HepG2 (cell line): ENCODE results near the gene G6PD.
"Not testable (repeated sequence)": the region's sequence is repeated elsewhere in the genome, so short reads cannot be mapped to it uniquely, and the experiment has no call there.

Experiments
- ELF1 ChIP-seq: sonication (generic); formaldehyde crosslinking; IDR thresholded peaks from 2 replicates; pipeline ENCODE4 v1.4.0; 2020; ENCODE audit warnings: missing genetic modification reagents
- HMG20B ChIP-seq: conservative IDR thresholded peaks from 2 replicates; pipeline ENCODE4 v1.6.1; 2016; ENCODE audit warnings: missing genetic modification reagents, missing compliant biosample characterization
- HOXA7 ChIP-seq: sonication (generic); formaldehyde crosslinking; IDR thresholded peaks from 2 replicates; pipeline ENCODE4 v1.8.1; 2022; ENCODE audit warnings: mild to moderate bottlenecking, missing genetic modification reagents, moderate library complexity
- MAFK ChIP-seq, 2 experiments: IDR thresholded peaks in 1 of 2; conservative IDR thresholded peaks in 1 of 2; 2 replicates each; pipeline ENCODE4 v1.6.1; 2011; ENCODE audit warnings: improper control_type of control experiment in 2 of 2, low read length in 2 of 2
- POLR2A ChIP-seq, 2 experiments: IDR thresholded peaks; 2 replicates each; pipeline ENCODE4 v1.6.1; 2011; ENCODE audit warnings: low read depth in 2 of 2, low read length in 2 of 2, mild to moderate bottlenecking in 1 of 2, moderate library complexity in 1 of 2; ENCODE audit not compliant: insufficient read depth in 1 of 2
- POLR2AphosphoS2 ChIP-seq: IDR thresholded peaks from 2 replicates; pipeline ENCODE4 v1.6.1; 2011; ENCODE audit warnings: low read depth, low read length, improper control_type of control experiment
- REPIN1 ChIP-seq: sonication (generic); formaldehyde crosslinking; IDR thresholded peaks from 2 replicates; pipeline ENCODE4 v1.8.0; 2022; ENCODE audit warnings: missing genetic modification reagents, low read depth, mild to moderate bottlenecking, borderline replicate concordance
- STAG1 ChIP-seq: sonication (generic); formaldehyde crosslinking; IDR thresholded peaks from 2 replicates; pipeline ENCODE4 v1.4.0; 2020; ENCODE audit warnings: missing genetic modification reagents
- ZNF670 ChIP-seq: sonication (generic); formaldehyde crosslinking; IDR thresholded peaks from 2 replicates; pipeline ENCODE4 v1.8.0; 2022; ENCODE audit warnings: mild to moderate bottlenecking, missing genetic modification reagents, borderline replicate concordance
- ZNF891 ChIP-seq: sonication (generic); formaldehyde crosslinking; IDR thresholded peaks from 2 replicates; pipeline ENCODE4 v1.5.0; 2020; ENCODE audit warnings: mild to moderate bottlenecking, missing genetic modification reagents
- TF ChIP-seq, protein P1 (sequence below): sonication (generic); formaldehyde crosslinking; IDR thresholded peaks from 2 replicates; pipeline ENCODE4 v1.5.0; 2020; ENCODE audit warnings: mild to moderate bottlenecking, missing genetic modification reagents, moderate library complexity
- TF ChIP-seq, protein P2 (sequence below): IDR thresholded peaks from 2 replicates; pipeline ENCODE4 v1.6.1; 2012; ENCODE audit warnings: low read length, improper control_type of control experiment
- TF ChIP-seq, protein P3 (sequence below): sonication (generic); formaldehyde crosslinking; IDR thresholded peaks from 2 replicates; pipeline ENCODE4 v1.5.0; 2020; ENCODE audit warnings: missing genetic modification reagents

DNA sequence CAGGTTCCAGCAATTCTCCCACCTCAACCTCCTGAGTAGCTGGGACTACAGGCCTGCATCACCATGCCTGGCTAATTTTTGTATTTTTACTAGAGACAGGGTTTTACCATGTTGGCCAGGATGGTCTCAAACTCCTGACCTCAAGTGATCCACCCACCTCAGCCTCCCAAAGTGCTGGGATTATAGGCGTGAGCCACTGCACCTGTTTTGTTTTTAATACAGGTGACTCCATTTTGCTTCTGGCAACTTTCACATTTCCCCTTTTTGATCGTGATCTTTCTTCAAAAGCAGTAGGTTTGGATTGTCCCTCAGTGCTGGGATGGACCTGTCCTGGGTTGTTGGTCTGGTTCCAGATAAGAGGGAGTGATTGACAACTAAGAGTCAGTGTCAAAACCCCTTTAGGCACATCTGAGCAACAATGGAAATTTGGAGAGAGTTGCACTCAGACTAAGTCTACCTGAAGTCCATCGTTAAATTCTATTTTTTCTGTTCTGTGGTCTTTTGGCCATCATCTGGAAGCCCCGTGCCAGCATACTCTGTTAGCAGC is 50.0 kb downstream of the G6PD start:
- TF ChIP-seq ELF1; POLR2A (IDR thresholded peaks at IDR 0.05; ENCODE audit: insufficient read depth in 1 of 2, low read depth in 2 of 2, low read length in 2 of 2); MAFK (conservative IDR thresholded peaks at IDR 0.05 in 1 of 2, IDR thresholded peaks at IDR 0.05 in 1 of 2; ENCODE audit: low read length in 2 of 2); HOXA7 (CRISPR knock-in tag); ZNF891 (CRISPR knock-in tag); HMG20B (CRISPR knock-in tag); POLR2AphosphoS2; ZNF670; REPIN1 (CRISPR knock-in tag); STAG1 (CRISPR knock-in tag): not testable (repeated sequence)
- TF ChIP-seq, protein P1, sequence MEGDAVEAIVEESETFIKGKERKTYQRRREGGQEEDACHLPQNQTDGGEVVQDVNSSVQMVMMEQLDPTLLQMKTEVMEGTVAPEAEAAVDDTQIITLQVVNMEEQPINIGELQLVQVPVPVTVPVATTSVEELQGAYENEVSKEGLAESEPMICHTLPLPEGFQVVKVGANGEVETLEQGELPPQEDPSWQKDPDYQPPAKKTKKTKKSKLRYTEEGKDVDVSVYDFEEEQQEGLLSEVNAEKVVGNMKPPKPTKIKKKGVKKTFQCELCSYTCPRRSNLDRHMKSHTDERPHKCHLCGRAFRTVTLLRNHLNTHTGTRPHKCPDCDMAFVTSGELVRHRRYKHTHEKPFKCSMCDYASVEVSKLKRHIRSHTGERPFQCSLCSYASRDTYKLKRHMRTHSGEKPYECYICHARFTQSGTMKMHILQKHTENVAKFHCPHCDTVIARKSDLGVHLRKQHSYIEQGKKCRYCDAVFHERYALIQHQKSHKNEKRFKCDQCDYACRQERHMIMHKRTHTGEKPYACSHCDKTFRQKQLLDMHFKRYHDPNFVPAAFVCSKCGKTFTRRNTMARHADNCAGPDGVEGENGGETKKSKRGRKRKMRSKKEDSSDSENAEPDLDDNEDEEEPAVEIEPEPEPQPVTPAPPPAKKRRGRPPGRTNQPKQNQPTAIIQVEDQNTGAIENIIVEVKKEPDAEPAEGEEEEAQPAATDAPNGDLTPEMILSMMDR = not testable (repeated sequence)
- TF ChIP-seq, protein P2, sequence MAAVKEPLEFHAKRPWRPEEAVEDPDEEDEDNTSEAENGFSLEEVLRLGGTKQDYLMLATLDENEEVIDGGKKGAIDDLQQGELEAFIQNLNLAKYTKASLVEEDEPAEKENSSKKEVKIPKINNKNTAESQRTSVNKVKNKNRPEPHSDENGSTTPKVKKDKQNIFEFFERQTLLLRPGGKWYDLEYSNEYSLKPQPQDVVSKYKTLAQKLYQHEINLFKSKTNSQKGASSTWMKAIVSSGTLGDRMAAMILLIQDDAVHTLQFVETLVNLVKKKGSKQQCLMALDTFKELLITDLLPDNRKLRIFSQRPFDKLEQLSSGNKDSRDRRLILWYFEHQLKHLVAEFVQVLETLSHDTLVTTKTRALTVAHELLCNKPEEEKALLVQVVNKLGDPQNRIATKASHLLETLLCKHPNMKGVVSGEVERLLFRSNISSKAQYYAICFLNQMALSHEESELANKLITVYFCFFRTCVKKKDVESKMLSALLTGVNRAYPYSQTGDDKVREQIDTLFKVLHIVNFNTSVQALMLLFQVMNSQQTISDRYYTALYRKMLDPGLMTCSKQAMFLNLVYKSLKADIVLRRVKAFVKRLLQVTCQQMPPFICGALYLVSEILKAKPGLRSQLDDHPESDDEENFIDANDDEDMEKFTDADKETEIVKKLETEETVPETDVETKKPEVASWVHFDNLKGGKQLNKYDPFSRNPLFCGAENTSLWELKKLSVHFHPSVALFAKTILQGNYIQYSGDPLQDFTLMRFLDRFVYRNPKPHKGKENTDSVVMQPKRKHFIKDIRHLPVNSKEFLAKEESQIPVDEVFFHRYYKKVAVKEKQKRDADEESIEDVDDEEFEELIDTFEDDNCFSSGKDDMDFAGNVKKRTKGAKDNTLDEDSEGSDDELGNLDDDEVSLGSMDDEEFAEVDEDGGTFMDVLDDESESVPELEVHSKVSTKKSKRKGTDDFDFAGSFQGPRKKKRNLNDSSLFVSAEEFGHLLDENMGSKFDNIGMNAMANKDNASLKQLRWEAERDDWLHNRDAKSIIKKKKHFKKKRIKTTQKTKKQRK = not testable (repeated sequence)
- TF ChIP-seq, protein P3, sequence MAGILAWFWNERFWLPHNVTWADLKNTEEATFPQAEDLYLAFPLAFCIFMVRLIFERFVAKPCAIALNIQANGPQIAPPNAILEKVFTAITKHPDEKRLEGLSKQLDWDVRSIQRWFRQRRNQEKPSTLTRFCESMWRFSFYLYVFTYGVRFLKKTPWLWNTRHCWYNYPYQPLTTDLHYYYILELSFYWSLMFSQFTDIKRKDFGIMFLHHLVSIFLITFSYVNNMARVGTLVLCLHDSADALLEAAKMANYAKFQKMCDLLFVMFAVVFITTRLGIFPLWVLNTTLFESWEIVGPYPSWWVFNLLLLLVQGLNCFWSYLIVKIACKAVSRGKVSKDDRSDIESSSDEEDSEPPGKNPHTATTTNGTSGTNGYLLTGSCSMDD (CRISPR knock-in tag) = not testable (repeated sequence)
